Thoracic aorta (tissue), 2 donors: ENCODE results near the gene TGM2. TPM values are rescaled to one million over a fixed set of nuclear protein-coding genes. Genes with fewer than 3 reads are reported as not detected.
"Not testable (repeated sequence)": the region's sequence is repeated elsewhere in the genome, so short reads cannot be mapped to it uniquely, and the experiment has no call there.

Experiments used
- ATAC-seq: fragments of 150-250 bp; one replicate; pipeline ENCODE4 v1.8.0; 2017; ENCODE audit warnings: low read depth; ENCODE audit not compliant: insufficient number of reproducible peaks, low FRiP score
- DNase-seq: peaks from one replicate; pipeline ENCODE4 v3.0.0-alpha.2; 2020; ENCODE audit warnings: low spot score
- H3K27ac ChIP-seq, 2 donors: fragments of 200-600 bp; sonication (generic); 1 replicate in 1 of 2; 2 replicates in 1 of 2; pipeline ENCODE4 v1.5.1; 2016; ENCODE audit warnings: mild to moderate bottlenecking in 2 of 2, moderate library complexity in 2 of 2
- H3K27me3 ChIP-seq: fragments of 200-600 bp; sonication (generic); replicated peaks from 2 replicates; pipeline ENCODE4 v1.6.0; 2016; ENCODE audit warnings: mild to moderate bottlenecking; ENCODE audit not compliant: insufficient read depth
- H3K36me3 ChIP-seq: fragments of 200-600 bp; sonication (generic); one replicate; pipeline ENCODE4 v1.5.1; 2016
- H3K4me1 ChIP-seq, 2 donors: fragments of 200-600 bp; sonication (generic); 1 replicate in 1 of 2; 2 replicates in 1 of 2; pipeline versions ENCODE4 v1.5.1 to v1.6.0; 2016; ENCODE audit warnings: low read depth in 2 of 2, mild to moderate bottlenecking in 1 of 2; ENCODE audit not compliant: control insufficient read depth in 1 of 2
- H3K4me3 ChIP-seq: fragments of 200-600 bp; sonication (generic); 2 replicates; pipeline ENCODE4 v1.5.1; 2016; ENCODE audit warnings: mild to moderate bottlenecking
- H3K9me3 ChIP-seq: fragments of 200-600 bp; sonication (generic); 2 replicates; pipeline ENCODE4 v1.5.1; 2016
- CTCF ChIP-seq: fragments of 200-600 bp; sonication (generic); IDR thresholded peaks from one replicate; pipeline ENCODE4 v1.5.1; 2019; ENCODE audit warnings: antibody characterized with exemption
- total RNA-seq, 2 donors: library from RNA; depleted of rRNA; stranded (reverse); fragments of >200 nt; gene quantifications; one replicate each; pipeline versions ENCODE4 v1.1.0 to v1.2.3, GENCODE V29; 2016

The TGM2 gene
- total RNA-seq, 2 donors from 2014 or later: 371 to 755 TPM

- H3K36me3 ChIP-seq: no peaks in the 10 kb centered on the region
- H3K4me1 ChIP-seq: peaks cover 34 to 40% of the 10 kb centered on the region in 2 donors
- no peaks in the 10 kb centered on the region for H3K27me3 ChIP-seq
- no peaks in the 10 kb centered on the region for H3K9me3 ChIP-seq
- no peak overlapping the region for H3K4me3 ChIP-seq
- peak overlapping the region; percentile 83 to 91 for H3K27ac ChIP-seq
- no peak for ATAC-seq
- TF ChIP-seq CTCF: no peak
- no peak for DNase-seq
These were observed 56.6 kb downstream of the TGM2 start for GRCh38 chr20:38108438-38108985.

GRCh38 chr20:38107916-38108315 is 57.2 kb downstream of the TGM2 start:
- H3K9me3 ChIP-seq, DNase-seq, ATAC-seq, H3K27me3 ChIP-seq, H3K4me3 ChIP-seq, H3K36me3 ChIP-seq: not testable (repeated sequence)
- Histone ChIP-seq H3K27ac (peak overlapping the region; percentile 83 to 91), H3K4me1 (peaks cover 34 to 40% of the 10 kb centered on the region in 2 donors)

GRCh38 chr20:38107386-38107785 is 57.7 kb downstream of the TGM2 start:
- peaks cover 37 to 42% of the 10 kb centered on the region in 2 donors for H3K4me1 ChIP-seq
- H3K27ac ChIP-seq, DNase-seq, H3K27me3 ChIP-seq, H3K36me3 ChIP-seq, H3K4me3 ChIP-seq, H3K9me3 ChIP-seq, ATAC-seq: not testable (repeated sequence)

- Histone ChIP-seq H3K4me1 (peaks cover 38 to 42% of the 10 kb centered on the region in 2 donors), H3K27me3 (no peaks in the 10 kb centered on the region), H3K9me3 (no peaks in the 10 kb centered on the region), H3K27ac (no peak overlapping the region), H3K36me3 (no peaks in the 10 kb centered on the region), H3K4me3 (no peak overlapping the region)
- no peak for TF ChIP-seq CTCF
- ATAC-seq (no peak), DNase-seq (no peak)
These were observed 58.6 kb downstream of the TGM2 start for GRCh38 chr20:38106461-38106860.

GRCh38 chr20:38104285-38104684 is 60.8 kb downstream of the TGM2 start:
- no peak overlapping the region for H3K4me3 ChIP-seq
- H3K27me3 ChIP-seq: no peaks in the 10 kb centered on the region
- no peak for TF ChIP-seq CTCF
- H3K27ac ChIP-seq: no peak overlapping the region
- DNase-seq (no peak), ATAC-seq (no peak)
- H3K9me3 ChIP-seq: no peaks in the 10 kb centered on the region
- no peaks in the 10 kb centered on the region for H3K36me3 ChIP-seq
- H3K4me1 ChIP-seq: peaks cover 29 to 33% of the 10 kb centered on the region in 2 donors

GRCh38 chr20:38102206-38102605 is 62.9 kb downstream of the TGM2 start:
- Histone ChIP-seq H3K27ac (peak overlapping the region; percentile 25 to 43), H3K4me1 (peaks cover 22 to 26% of the 10 kb centered on the region in 2 donors)
- H3K9me3 ChIP-seq, H3K4me3 ChIP-seq, DNase-seq, H3K27me3 ChIP-seq, H3K36me3 ChIP-seq, ATAC-seq: not testable (repeated sequence)

- H3K4me3 ChIP-seq: no peak overlapping the region
- H3K36me3 ChIP-seq: no peaks in the 10 kb centered on the region
- no peak for TF ChIP-seq CTCF
- ATAC-seq (no peak), DNase-seq (no peak)
- H3K4me1 ChIP-seq: peaks cover 37 to 43% of the 10 kb centered on the region in 2 donors
- peak overlapping the region; percentile 7 to 62 for H3K27ac ChIP-seq
- no peaks in the 10 kb centered on the region for H3K27me3 ChIP-seq
- no peaks in the 10 kb centered on the region for H3K9me3 ChIP-seq
These were observed 66.1 kb downstream of the TGM2 start for GRCh38 chr20:38098952-38099351.
